DOHH2 (cell line): ENCODE results near the gene HSPE1.
A peak's percentile ranks its signal among the peaks of the same experiment; 100 is the strongest.

Experiments
- H3F3A ChIP-seq: fragments of 200-600 bp; sonication (generic), shearing (Covaris generic); 2 replicates; pipeline ENCODE4 v1.6.0; 2016; ENCODE audit warnings: antibody characterized with exemption, mild to moderate bottlenecking; ENCODE audit not compliant: control insufficient read depth, insufficient read depth
- H3K27ac ChIP-seq: fragments of 200-600 bp; sonication (generic); 2 replicates; pipeline ENCODE4 v1.5.1; 2014; ENCODE audit warnings: low read depth, mild to moderate bottlenecking, low read length, moderate library complexity
- H3K27me3 ChIP-seq: fragments of 200-600 bp; sonication (generic); 2 replicates; pipeline ENCODE4 v1.6.1; 2014; ENCODE audit warnings: mild to moderate bottlenecking, low read length, mixed read lengths; ENCODE audit not compliant: control insufficient read depth
- H3K36me3 ChIP-seq: fragments of 200-600 bp; sonication (generic); 2 replicates; pipeline ENCODE4 v1.6.1; 2014; ENCODE audit warnings: mild to moderate bottlenecking, low read length, moderate library complexity, mixed read lengths; ENCODE audit not compliant: control insufficient read depth
- H3K4me1 ChIP-seq: fragments of 200-600 bp; sonication (generic); 2 replicates; pipeline ENCODE4 v1.6.1; 2014; ENCODE audit warnings: mild to moderate bottlenecking, low read length, mixed read lengths; ENCODE audit not compliant: control insufficient read depth
- H3K4me2 ChIP-seq: fragments of 200-600 bp; sonication (generic); 2 replicates; pipeline ENCODE4 v1.6.0; 2014; ENCODE audit warnings: mild to moderate bottlenecking, low read length, moderate library complexity
- H3K4me3 ChIP-seq: fragments of 200-600 bp; sonication (generic); 2 replicates; pipeline ENCODE4 v1.5.1; 2014; ENCODE audit warnings: mild to moderate bottlenecking, low read length, mixed read lengths
- H3K79me2 ChIP-seq: fragments of 200-600 bp; sonication (generic); 2 replicates; pipeline ENCODE4 v1.6.1; 2014; ENCODE audit warnings: mild to moderate bottlenecking, low read length, mixed read lengths; ENCODE audit not compliant: control insufficient read depth
- H3K9me2 ChIP-seq: fragments of 200-600 bp; sonication (generic); replicated peaks from 2 replicates; pipeline ENCODE4 v1.6.1; 2014; ENCODE audit warnings: mild to moderate bottlenecking, low read length, mixed read lengths; ENCODE audit not compliant: control insufficient read depth
- H3K9me3 ChIP-seq: fragments of 200-600 bp; sonication (generic); 2 replicates; pipeline ENCODE4 v1.6.1; 2014; ENCODE audit warnings: antibody characterized with exemption, low read length, mixed read lengths; ENCODE audit not compliant: control insufficient read depth, insufficient read depth
- H4K20me1 ChIP-seq: fragments of 200-600 bp; sonication (generic); 2 replicates; pipeline ENCODE4 v1.6.0; 2014; ENCODE audit warnings: low read depth, mild to moderate bottlenecking, antibody characterized with exemption, low read length, moderate library complexity; ENCODE audit not compliant: control insufficient read depth, insufficient read depth
- CTCF ChIP-seq: fragments of 200-600 bp; sonication (generic); IDR thresholded peaks from one replicate; pipeline ENCODE4 v1.5.1; 2014; ENCODE audit warnings: antibody characterized with exemption, mild to moderate bottlenecking, low read depth, low read length; ENCODE audit not compliant: poor library complexity, severe bottlenecking
- EZH2phosphoT487 ChIP-seq: fragments of 200-600 bp; sonication (generic); IDR thresholded peaks from 2 replicates; pipeline ENCODE4 v1.6.1; 2017; ENCODE audit warnings: borderline replicate concordance, mild to moderate bottlenecking, antibody characterized with exemption, low read length, moderate library complexity, mixed read lengths

The HSPE1 gene

DNA sequence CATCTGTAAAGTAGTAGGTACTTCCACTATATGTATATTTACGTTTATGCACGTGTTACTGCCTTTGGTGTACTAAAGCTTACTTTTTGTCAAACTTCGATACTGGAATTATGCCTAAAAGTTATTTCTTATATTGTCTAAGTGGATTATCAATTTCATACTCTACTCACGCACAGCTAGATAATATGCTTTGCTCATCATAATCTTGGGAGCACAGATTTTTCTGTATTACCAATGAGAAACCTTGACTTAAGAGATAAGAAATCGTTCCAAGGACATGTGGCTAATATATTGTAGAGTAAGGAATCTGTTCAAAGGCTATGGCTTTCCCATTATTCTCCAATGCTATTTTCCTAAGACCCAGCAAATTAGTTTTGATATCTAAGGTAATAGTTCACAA, 6.5 kb downstream of the HSPE1 start:
- peaks cover 3% of the 10 kb centered on the region; the same call in 1 of the 2 replicates for H4K20me1 ChIP-seq
- H3K4me1 ChIP-seq: peaks cover 13% of the 10 kb centered on the region
- H3K4me3 ChIP-seq: no peak overlapping the region
- no peak overlapping the region for H3K27ac ChIP-seq
- no peaks in the 10 kb centered on the region for H3K9me3 ChIP-seq
- peaks cover 56% of the 10 kb centered on the region for H3K36me3 ChIP-seq
- H3K9me2 ChIP-seq: no peaks in the 10 kb centered on the region
- TF ChIP-seq EZH2phosphoT487: no peak
- no peak for TF ChIP-seq CTCF
- H3K27me3 ChIP-seq: no peaks in the 10 kb centered on the region
- peaks cover 42% of the 10 kb centered on the region for H3F3A ChIP-seq
- H3K4me2 ChIP-seq: no peak overlapping the region
- H3K79me2 ChIP-seq: peaks cover 34% of the 10 kb centered on the region

GRCh38 chr2:197513915-197514314, 13.7 kb downstream of the HSPE1 start:
- no peaks in the 10 kb centered on the region for H4K20me1 ChIP-seq
- H3K79me2 ChIP-seq: peaks cover 52% of the 10 kb centered on the region
- no peaks in the 10 kb centered on the region for H3K9me3 ChIP-seq
- peaks cover 33% of the 10 kb centered on the region for H3K36me3 ChIP-seq
- H3K4me2 ChIP-seq: peak overlapping the region; percentile 85
- peaks cover 27% of the 10 kb centered on the region for H3K4me1 ChIP-seq
- H3F3A ChIP-seq: peaks cover 23% of the 10 kb centered on the region
- no peaks in the 10 kb centered on the region for H3K27me3 ChIP-seq
- peak overlapping the region; percentile 85 for H3K4me3 ChIP-seq
- no peaks in the 10 kb centered on the region for H3K9me2 ChIP-seq
- H3K27ac ChIP-seq: peak overlapping the region; percentile 92
- TF ChIP-seq CTCF (no peak), EZH2phosphoT487 (no peak)

GRCh38 chr2:197514754-197515153, 14.6 kb downstream of the HSPE1 start:
- H4K20me1 ChIP-seq: no peaks in the 10 kb centered on the region
- H3K79me2 ChIP-seq: peaks cover 61% of the 10 kb centered on the region
- TF ChIP-seq EZH2phosphoT487: no peak
- H3K4me2 ChIP-seq: peak overlapping the region; percentile 85
- no peaks in the 10 kb centered on the region for H3K9me3 ChIP-seq
- peak overlapping the region; percentile 85 for H3K4me3 ChIP-seq
- H3K27me3 ChIP-seq: no peaks in the 10 kb centered on the region
- peaks cover 23% of the 10 kb centered on the region for H3F3A ChIP-seq
- peaks cover 27% of the 10 kb centered on the region for H3K4me1 ChIP-seq
- no peaks in the 10 kb centered on the region for H3K9me2 ChIP-seq
- H3K36me3 ChIP-seq: peaks cover 41% of the 10 kb centered on the region
- H3K27ac ChIP-seq: peak overlapping the region; percentile 92

- Histone ChIP-seq H3K9me2 (no peaks in the 10 kb centered on the region), H3K27ac (peak overlapping the region; percentile 92), H3K9me3 (peaks cover 1% of the 10 kb centered on the region; the same call in 1 of the 2 replicates), H3K36me3 (peaks cover 45% of the 10 kb centered on the region), H3K4me3 (peak overlapping the region; percentile 85), H3K4me1 (peaks cover 27% of the 10 kb centered on the region), H3K79me2 (peaks cover 66% of the 10 kb centered on the region), H3F3A (peaks cover 23% of the 10 kb centered on the region), H3K27me3 (no peaks in the 10 kb centered on the region), H4K20me1 (no peaks in the 10 kb centered on the region), H3K4me2 (peak overlapping the region; percentile 85)
- no peak for TF ChIP-seq EZH2phosphoT487
- no peak for TF ChIP-seq CTCF
Measured at GRCh38 chr2:197515315-197515738, 15.1 kb downstream of the HSPE1 start.
